Smooth muscle cell (in vitro differentiated cells): ENCODE measurements around the gene ELL2. TPM values are rescaled to one million over a fixed set of nuclear protein-coding genes. Genes with fewer than 3 reads are reported as not detected.
"Not testable (repeated sequence)": the region's sequence is repeated elsewhere in the genome, so short reads cannot be mapped to it uniquely, and the experiment has no call there.

Experiments
- DNase-seq: peaks from one replicate; lab custom pipeline; 2025; ENCODE audit not compliant: unreplicated experiment; lab: John Stamatoyannopoulos, UW
- H2AFZ ChIP-seq: fragments of 200-600 bp; sonication (generic); 2 replicates; pipeline ENCODE4 v1.6.0; 2016; ENCODE audit warnings: antibody characterized with exemption, low read depth, mild to moderate bottlenecking
- H3F3A ChIP-seq: fragments of 200-600 bp; sonication (generic); 2 replicates; pipeline ENCODE4 v1.6.0; 2017; ENCODE audit warnings: antibody characterized with exemption, low read depth
- H3K27ac ChIP-seq: fragments of 200-600 bp; sonication (generic); 2 replicates; pipeline ENCODE4 v1.5.1; 2016; ENCODE audit warnings: low read depth, mild to moderate bottlenecking
- H3K27me3 ChIP-seq: fragments of 200-600 bp; sonication (generic); 2 replicates; pipeline ENCODE4 v1.6.1; 2016; ENCODE audit warnings: low read depth, mild to moderate bottlenecking
- H3K36me3 ChIP-seq: fragments of 200-600 bp; sonication (generic); 2 replicates; pipeline ENCODE4 v1.5.1; 2016; ENCODE audit warnings: low read depth
- H3K4me1 ChIP-seq: fragments of 200-600 bp; sonication (generic); 2 replicates; pipeline ENCODE4 v1.5.1; 2016; ENCODE audit warnings: low read depth
- H3K4me2 ChIP-seq: fragments of 200-600 bp; sonication (generic); 2 replicates; pipeline ENCODE4 v1.6.0; 2016; ENCODE audit warnings: mild to moderate bottlenecking
- H3K4me3 ChIP-seq: fragments of 200-600 bp; sonication (generic); 2 replicates; pipeline ENCODE4 v1.5.1; 2016; ENCODE audit warnings: mild to moderate bottlenecking
- H3K79me2 ChIP-seq: fragments of 200-600 bp; sonication (generic); 2 replicates; pipeline ENCODE4 v1.6.0; 2016; ENCODE audit warnings: low read depth, mild to moderate bottlenecking
- H3K9ac ChIP-seq: fragments of 200-600 bp; sonication (generic); 2 replicates; pipeline ENCODE4 v1.6.0; 2016; ENCODE audit warnings: low read depth
- H3K9me3 ChIP-seq: fragments of 200-600 bp; sonication (generic); replicated peaks from 2 replicates; pipeline ENCODE4 v1.5.1; 2016; ENCODE audit warnings: low read depth
- H4K20me1 ChIP-seq: fragments of 200-600 bp; sonication (generic); 2 replicates; pipeline ENCODE4 v1.6.0; 2016; ENCODE audit warnings: low read depth
- CTCF ChIP-seq: fragments of 200-600 bp; sonication (generic); IDR thresholded peaks from 2 replicates; pipeline ENCODE4 v1.5.1; 2017; ENCODE audit warnings: borderline replicate concordance, mild to moderate bottlenecking, antibody characterized with exemption; ENCODE audit not compliant: insufficient read depth, poor library complexity, severe bottlenecking
- WGBS: methylation state at CpG from one replicate; pipeline ENCODE4 v1.1.7; 2016; ENCODE audit warnings: low lambda C conversion rate; 5-methylcytosine and 5-hydroxymethylcytosine counted together
- polyA plus RNA-seq: library from polyadenylated mRNA; unstranded; fragments of >200 nt; fragmentation: Nextera tagmentation; extraction: Ambion mirVana; gene quantifications from 2 replicates; pipeline ENCODE4 v1.2.1, GENCODE V29; 2016
- total RNA-seq: library from RNA; depleted of rRNA; stranded (reverse); fragments of >200 nt; gene quantifications from 2 replicates; pipeline ENCODE4 v1.2.3, GENCODE V29; 2014

The ELL2 gene
- total and polyA plus RNA-seq, 2 experiments from 2014 or later = 14.4 to 49.9 TPM

- no peak for TF ChIP-seq CTCF
- no peak for DNase-seq
- WGBS = 95% methylated on average over 5 of the region's 5 CpGs
These were observed 124.2 kb downstream of the ELL2 start for GRCh38 chr5:95837492-95837891.

GRCh38 chr5:95836971-95837370 is 124.7 kb downstream of the ELL2 start:
- not testable (repeated sequence) for H3K9me3 ChIP-seq, H3F3A ChIP-seq, H3K27ac ChIP-seq, H3K27me3 ChIP-seq, H3K36me3 ChIP-seq, H3K9ac ChIP-seq, H3K4me2 ChIP-seq, DNase-seq, H3K4me1 ChIP-seq, H4K20me1 ChIP-seq, H3K4me3 ChIP-seq, H3K79me2 ChIP-seq, H2AFZ ChIP-seq
- WGBS = 93% methylated on average over 4 of the region's 4 CpGs

More at GRCh38 chr5:95837492-95837891, 124.2 kb downstream of the ELL2 start:
- Histone ChIP-seq H3F3A (no peaks in the 10 kb centered on the region), H3K4me1 (peaks cover 4% of the 10 kb centered on the region), H3K27ac (no peak overlapping the region), H4K20me1 (no peaks in the 10 kb centered on the region), H2AFZ (no peak overlapping the region), H3K79me2 (no peaks in the 10 kb centered on the region), H3K9me3 (no peaks in the 10 kb centered on the region), H3K9ac (no peak overlapping the region), H3K4me3 (no peak overlapping the region), H3K4me2 (no peak overlapping the region), H3K27me3 (no peaks in the 10 kb centered on the region), H3K36me3 (no peaks in the 10 kb centered on the region)

- Histone ChIP-seq H3K4me2 (no peak overlapping the region), H3K9ac (no peak overlapping the region), H3K27ac (no peak overlapping the region), H3K36me3 (no peaks in the 10 kb centered on the region), H3K79me2 (no peaks in the 10 kb centered on the region), H3F3A (no peaks in the 10 kb centered on the region), H3K9me3 (no peaks in the 10 kb centered on the region), H4K20me1 (no peaks in the 10 kb centered on the region), H3K4me1 (peaks cover 4% of the 10 kb centered on the region), H2AFZ (no peak overlapping the region), H3K27me3 (no peaks in the 10 kb centered on the region), H3K4me3 (no peak overlapping the region)
- TF ChIP-seq CTCF = no peak
- 96% methylated on average over 1 of the region's 1 CpG for WGBS
- no peak for DNase-seq
These were observed 125.1 kb downstream of the ELL2 start for GRCh38 chr5:95836544-95836943.

GRCh38 chr5:95835682-95836385 is 125.8 kb downstream of the ELL2 start:
- WGBS = 80% methylated on average over 10 of the region's 10 CpGs
- peak overlapping the region; percentile 91 for H3K4me2 ChIP-seq
- H4K20me1 ChIP-seq = no peaks in the 10 kb centered on the region
- H3F3A ChIP-seq = no peaks in the 10 kb centered on the region
- H3K4me3 ChIP-seq = peak overlapping the region; percentile 71
- H3K4me1 ChIP-seq = peaks cover 4% of the 10 kb centered on the region
- no peaks in the 10 kb centered on the region for H3K27me3 ChIP-seq
- H2AFZ ChIP-seq = no peak overlapping the region
- H3K36me3 ChIP-seq = no peaks in the 10 kb centered on the region
- no peak for TF ChIP-seq CTCF
- no peak overlapping the region for H3K9ac ChIP-seq
- H3K9me3 ChIP-seq = no peaks in the 10 kb centered on the region
- H3K27ac ChIP-seq = no peak overlapping the region
- DNase-seq = no peak
- H3K79me2 ChIP-seq = no peaks in the 10 kb centered on the region

Other genes with a start within 250 kb of the ELL2 start
- gene RHOBTB3, start 230.5 kb downstream of the ELL2 start, total RNA-seq = 213 and 223 TPM in 2 replicates
- 127 and 178 TPM in 2 replicates for gene RHOBTB3, start 230.5 kb downstream of the ELL2 start, polyA plus RNA-seq
- gene GLRX, start 139.1 kb downstream of the ELL2 start, total RNA-seq = 50.8 and 81.2 TPM in 2 replicates
- gene GLRX, start 139.1 kb downstream of the ELL2 start, polyA plus RNA-seq = 87.7 and 95.7 TPM in 2 replicates